SKM-1 (cell line): ENCODE results near the gene CTAGE15.
"Not testable (repeated sequence)": the region's sequence is repeated elsewhere in the genome, so short reads cannot be mapped to it uniquely, and the experiment has no call there.

Experiments
- DNase-seq: peaks from one replicate; lab custom pipeline; 2025; ENCODE audit not compliant: unreplicated experiment; lab: John Stamatoyannopoulos, UW

CTAGE15 gene, protein sequence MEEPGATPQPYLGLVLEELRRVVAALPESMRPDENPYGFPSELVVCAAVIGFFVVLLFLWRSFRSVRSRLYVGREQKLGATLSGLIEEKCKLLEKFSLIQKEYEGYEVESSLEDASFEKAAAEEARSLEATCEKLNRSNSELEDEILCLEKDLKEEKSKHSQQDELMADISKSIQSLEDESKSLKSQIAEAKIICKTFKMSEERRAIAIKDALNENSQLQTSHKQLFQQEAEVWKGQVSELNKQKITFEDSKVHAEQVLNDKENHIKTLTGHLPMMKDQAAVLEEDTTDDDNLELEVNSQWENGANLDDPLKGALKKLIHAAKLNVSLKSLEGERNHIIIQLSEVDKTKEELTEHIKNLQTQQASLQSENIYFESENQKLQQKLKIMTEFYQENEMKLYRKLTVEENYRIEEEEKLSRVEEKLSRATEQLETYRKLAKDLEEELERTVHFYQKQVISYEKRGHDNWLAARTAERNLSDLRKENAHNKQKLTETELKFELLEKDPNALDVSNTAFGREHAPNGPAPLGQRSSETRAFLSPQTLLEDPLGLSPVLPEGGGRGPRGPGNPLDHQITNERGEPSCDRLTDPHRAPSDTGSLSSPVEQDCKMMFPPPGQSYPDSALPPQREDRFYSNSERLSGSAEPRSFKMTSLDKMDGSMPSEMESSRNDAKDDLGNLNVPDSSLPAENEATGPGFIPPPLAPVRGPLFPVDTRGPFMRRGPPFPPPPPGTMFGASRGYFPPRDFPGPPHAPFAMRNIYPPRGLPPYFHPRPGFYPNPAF

DNA sequence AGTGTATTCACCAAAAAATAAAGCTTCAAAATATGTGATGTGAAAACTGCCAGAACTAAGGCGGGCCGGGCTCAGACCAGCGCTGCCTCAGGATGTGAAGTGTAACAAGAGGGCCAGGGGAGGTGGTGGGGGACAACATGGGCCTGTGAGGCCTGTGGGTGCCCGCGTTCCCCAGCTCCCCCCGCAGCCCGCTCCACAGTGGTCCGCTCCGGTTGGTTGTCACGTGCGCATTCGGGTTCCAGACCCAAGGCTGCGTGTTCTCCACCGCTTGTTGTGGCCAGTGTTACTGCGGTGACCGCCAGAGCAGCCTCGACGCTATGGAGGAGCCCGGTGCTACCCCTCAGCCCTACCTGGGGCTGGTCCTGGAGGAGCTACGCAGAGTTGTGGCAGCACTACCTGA is at the start of gene CTAGE15:
TSS of gene CTAGE15 (plus strand) at position 301 of the 400 bp plus-strand sequence. CDS start at position 318, 17 bp downstream.
- not testable (repeated sequence) for DNase-seq

- not testable (repeated sequence) for DNase-seq
These were observed 49.2 kb upstream of the CTAGE15 start for GRCh38 chr7:143522309-143522916.

- DNase-seq, result not testable (repeated sequence)
These were observed 40.3 kb upstream of the CTAGE15 start for GRCh38 chr7:143531169-143531926.

- DNase-seq, result not testable (repeated sequence)
These were observed 39.7 kb upstream of the CTAGE15 start for GRCh38 chr7:143531932-143532331.

- not testable (repeated sequence) for DNase-seq
These were observed 38.3 kb upstream of the CTAGE15 start for GRCh38 chr7:143533213-143533839.

GRCh38 chr7:143536443-143536842 is 35.2 kb upstream of the CTAGE15 start:
- DNase-seq, result not testable (repeated sequence)

GRCh38 chr7:143543288-143544038 is 28.1 kb upstream of the CTAGE15 start:
- DNase-seq, result not testable (repeated sequence)

DNA sequence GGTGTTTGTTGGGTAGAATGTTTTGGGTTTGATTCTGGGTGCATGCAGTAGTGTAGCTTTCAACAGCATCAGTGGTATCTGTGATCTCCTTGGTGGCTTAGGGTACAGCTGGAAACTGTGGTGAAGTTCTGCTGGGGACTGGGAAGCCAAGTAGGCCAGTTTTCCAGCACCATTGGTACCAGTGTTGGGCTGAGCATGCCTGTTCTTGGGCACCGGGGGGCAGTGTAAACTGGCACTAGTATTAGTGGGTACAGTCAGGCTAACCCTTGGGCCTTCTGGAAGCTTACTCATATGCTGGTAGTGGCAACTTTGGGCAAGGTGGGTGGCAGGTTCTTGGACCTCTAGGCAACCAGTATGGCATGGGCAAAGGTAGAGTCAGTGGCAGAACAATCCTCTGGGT is 15.6 kb upstream of the CTAGE15 start:
- DNase-seq, result not testable (repeated sequence)

GRCh38 chr7:143563306-143563705 is 8.3 kb upstream of the CTAGE15 start:
- DNase-seq, result not testable (repeated sequence)

- not testable (repeated sequence) for DNase-seq
These were observed 5.6 kb upstream of the CTAGE15 start for GRCh38 chr7:143566001-143566400.

DNA sequence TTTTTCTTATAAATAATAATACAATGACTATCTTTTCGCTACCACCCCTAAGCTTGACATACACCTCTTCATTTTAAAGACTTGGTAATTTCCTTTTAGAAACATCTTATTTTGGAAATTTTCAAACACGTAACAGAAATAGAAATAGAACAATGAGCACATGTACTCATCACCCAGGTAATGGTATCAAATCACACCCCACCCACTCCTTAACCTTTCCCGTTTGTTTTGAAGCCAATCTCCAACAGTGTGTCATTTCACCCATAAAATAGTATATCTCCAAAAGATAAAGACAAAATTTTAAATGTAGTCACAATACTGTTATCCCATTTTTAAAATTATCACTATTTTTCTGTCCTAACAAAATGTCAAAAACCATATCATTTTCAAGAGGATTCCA is 16.6 kb downstream of the CTAGE15 start:
- DNase-seq, result not testable (repeated sequence)

DNA sequence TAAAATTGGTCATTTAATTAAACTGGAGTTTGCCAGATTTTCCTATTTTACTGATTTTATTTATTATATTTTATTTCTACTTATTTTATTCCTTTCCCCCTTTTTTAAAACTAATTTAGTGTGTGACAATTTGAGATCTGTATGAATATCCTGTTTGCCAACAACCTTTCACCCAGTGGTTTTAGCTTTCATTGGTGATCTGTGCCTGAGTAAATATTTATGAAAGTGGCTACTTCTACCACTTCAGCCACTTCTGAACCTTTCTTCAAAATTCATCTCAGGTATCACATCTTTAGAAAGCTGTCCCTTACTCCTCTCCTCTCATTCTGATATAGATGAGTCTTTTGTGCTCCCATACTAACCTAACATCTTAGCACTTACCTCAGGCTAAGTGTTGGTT is 18.3 kb downstream of the CTAGE15 start:
- DNase-seq, result not testable (repeated sequence)

DNA sequence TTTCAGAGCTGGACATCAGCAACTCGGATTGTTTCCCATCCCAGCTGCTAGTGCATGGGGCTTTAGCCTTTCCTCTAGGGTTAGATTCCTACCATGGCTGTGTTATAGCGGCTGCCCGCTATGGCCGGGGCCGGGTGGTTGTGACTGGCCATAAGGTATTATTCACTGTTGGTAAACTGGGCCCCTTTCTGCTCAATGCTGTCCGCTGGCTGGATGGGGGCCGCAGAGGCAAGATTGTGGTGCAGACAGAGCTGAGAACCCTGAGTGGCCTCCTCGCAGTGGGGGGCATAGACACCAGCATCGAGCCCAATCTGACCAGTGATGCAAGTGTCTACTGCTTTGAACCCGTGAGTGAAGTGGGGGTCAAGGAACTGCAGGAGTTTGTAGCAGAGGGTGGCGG is 26.5 kb downstream of the CTAGE15 start:
- not testable (repeated sequence) for DNase-seq

GRCh38 chr7:143603549-143603948 is 31.9 kb downstream of the CTAGE15 start:
- DNase-seq, result not testable (repeated sequence)

GRCh38 chr7:143606088-143606487 is 34.5 kb downstream of the CTAGE15 start:
- not testable (repeated sequence) for DNase-seq

- DNase-seq, result not testable (repeated sequence)
These were observed 43.9 kb downstream of the CTAGE15 start for GRCh38 chr7:143615545-143615944.

DNA sequence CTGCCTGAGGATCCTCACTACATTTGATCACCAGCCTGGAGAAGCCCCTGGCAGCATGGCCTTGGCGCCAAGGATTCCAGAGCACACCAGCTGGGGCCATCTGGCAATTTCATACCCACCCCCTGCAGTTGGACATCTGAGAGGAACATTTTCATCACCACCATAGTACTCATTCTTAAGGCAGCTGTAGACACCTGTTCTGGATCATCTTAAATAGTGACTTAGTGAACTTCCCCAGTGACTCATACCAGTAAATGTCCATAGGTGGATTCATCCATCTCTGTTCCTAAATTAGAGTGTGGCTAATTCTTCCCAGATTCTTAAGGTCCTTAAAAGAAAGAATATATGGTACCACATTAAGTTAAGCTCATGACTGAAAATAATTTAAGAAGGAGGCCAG is 45.6 kb downstream of the CTAGE15 start:
- not testable (repeated sequence) for DNase-seq

- DNase-seq, result not testable (repeated sequence)
These were observed 48.5 kb downstream of the CTAGE15 start for GRCh38 chr7:143620058-143620457.

DNA sequence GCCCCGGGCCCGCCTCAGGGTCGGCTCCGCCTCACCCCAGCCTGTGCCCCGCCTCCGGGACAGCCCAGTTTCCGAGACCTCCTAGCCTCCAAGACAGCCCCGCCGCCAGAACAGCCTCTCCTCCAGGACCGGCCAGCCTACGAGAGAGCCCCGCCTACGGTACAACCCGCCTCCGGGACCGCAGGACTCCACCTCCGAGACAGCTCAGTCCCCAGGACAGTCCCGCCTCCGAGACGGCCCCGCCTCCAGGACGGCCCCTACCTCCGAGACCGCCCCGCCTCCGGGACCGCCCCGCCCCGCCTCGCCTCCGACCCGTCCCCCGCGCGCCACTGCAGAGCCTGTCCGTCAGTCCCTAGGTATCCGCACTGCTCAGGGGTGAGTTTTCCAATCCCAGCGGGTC is 49.0 kb downstream of the CTAGE15 start, which contains the start of gene TCAF2:
TSS of gene TCAF2 (plus strand) at position 329 of the 400 bp plus-strand sequence.
- DNase-seq, result not testable (repeated sequence)
